Heart left ventricle (tissue), 16 donors: ENCODE results near the gene LRRC15. TPM values are rescaled to one million over a fixed set of nuclear protein-coding genes. Genes with fewer than 3 reads are reported as not detected.

Experiments
- ATAC-seq, 4 donors: fragments of 200-7000 bp; cut with Tn5 transposase; one replicate each; pipeline ENCODE4 v1.9.1; 2020 to 2022; ENCODE audit warnings: moderate library complexity in 4 of 4, mild to moderate bottlenecking in 3 of 4, moderate number of reproducible peaks in 1 of 4
- DNase-seq, 5 donors: peaks; one replicate each; pipeline ENCODE4 v3.0.0-alpha.2; 2020
- H3K27ac ChIP-seq, 12 donors: fragments of 200-600 bp; sonication (generic) in 4 of 12; one replicate each; pipeline versions ENCODE4 v1.5.0 to v1.8.0; 2016 to 2022; ENCODE audit warnings: mild to moderate bottlenecking in 2 of 12
- H3K27me3 ChIP-seq, 9 donors: fragments of 200-600 bp; sonication (generic) in 2 of 9; one replicate each; pipeline versions ENCODE4 v1.5.1 to v1.8.0; 2016 to 2022; ENCODE audit warnings: mild to moderate bottlenecking in 3 of 9
- H3K36me3 ChIP-seq, 9 donors: fragments of 200-600 bp; sonication (generic) in 2 of 9; one replicate each; pipeline versions ENCODE4 v1.5.0 to v1.8.0; 2018 to 2022; ENCODE audit warnings: mild to moderate bottlenecking in 2 of 9
- H3K4me1 ChIP-seq, 12 donors: fragments of 200-600 bp; sonication (generic) in 4 of 12; one replicate each; pipeline versions ENCODE4 v1.5.0 to v1.8.0; 2016 to 2022; ENCODE audit warnings: mild to moderate bottlenecking in 3 of 12
- H3K4me3 ChIP-seq, 12 donors: fragments of 200-600 bp; sonication (generic) in 4 of 12; one replicate each; pipeline versions ENCODE4 v1.5.0 to v1.8.0; 2017 to 2022; ENCODE audit warnings: mild to moderate bottlenecking in 9 of 12, moderate library complexity in 4 of 12
- H3K9me3 ChIP-seq, 12 donors: fragments of 200-600 bp; sonication (generic) in 4 of 12; one replicate each; pipeline versions ENCODE4 v1.5.0 to v1.8.0; 2016 to 2022; ENCODE audit warnings: mild to moderate bottlenecking in 1 of 12
- CTCF ChIP-seq, 12 donors: fragments of 200-600 bp; sonication (generic) in 4 of 12; IDR thresholded peaks; one replicate each; pipeline versions ENCODE4 v1.5.0 to v1.8.0; 2018 to 2022; ENCODE audit warnings: antibody characterized with exemption in 12 of 12, mild to moderate bottlenecking in 5 of 12
- POLR2A ChIP-seq, 2 donors: fragments of 450-650 bp; IDR thresholded peaks; one replicate each; pipeline ENCODE4 v1.6.1; 2017; ENCODE audit warnings: antibody characterized with exemption in 2 of 2, mild to moderate bottlenecking in 2 of 2, moderate library complexity in 2 of 2
- WGBS, 4 donors: extraction: QIAGEN DNeasy Blood & Tissue Kit in 2 of 4; methylation state at CpG; one replicate each; pipeline versions ENCODE4 v1.1.5 to v1.1.7; 2013 to 2018; 5-methylcytosine and 5-hydroxymethylcytosine counted together
- intact Hi-C, 10 donors: fragments of 100-400 bp; cut with DNase I; formaldehyde crosslinking; loops; one replicate each; pipeline versions ENCODE4 v1.11.1 to v1.14.2; 2022
- polyA plus RNA-seq, 2 donors: library from polyadenylated mRNA; stranded (reverse); fragments of 200-250 nt; gene quantifications; one replicate each; pipeline ENCODE4 v1.2.3, GENCODE V29; 2013
- total RNA-seq, 9 donors: library from RNA; depleted of rRNA in 2 of 9; stranded (reverse); fragments of >200 nt in 2 of 9; fragmentation: NEBNext Ultra II Directional in 3 of 9; extraction: Animal tissue kit (Norgen Biotek cat#: 25700) in 3 of 9; gene quantifications; one replicate each; pipeline versions ENCODE4 v1.1.0 to v1.2.4, GENCODE V29; 2016 to 2023
- donor health status: ischemic (EF 13 %, LVEDD 7.1; RV severe dilation, severe dysfunction).
- donor health status: healthy with polysubstance abuse.
- donor health status: DM: no; HTN: yes; CAD: no.
- donor health status: DM: no; HTN: no; CAD: no.
- donor health status: ischemic (EF 25% LVEDD 6.9; RV normal size, moderate dysfunction).
- donor health status: ischemic (EF 25% LVEDD 5.7; RV mildly dilated, moderate dysfunction).
- donor health status: healthy.
- donor health status: DM: yes; HTN: yes; CAD: no.
- donor health status: ischemic (EF 35%, LVEDD 5.7; RV mildly dilated, moderate dysfunction).
- donor health status: nonischemic (EF 11% LVEDD 7.7; RV severe dilation, severe dysfunction).
- donor health status: DM: yes; HTN: yes; CAD: no.
- donor health status: PGD.
- donor health status: ischemic (EF 29% LVEDD 5.4; RV normal size, mild dysfunction).
- donor health status: nonischemic (EF 23%, LVEDD 6.1; RV moderate dilation, normal function).

Gene LRRC15
- total and polyA plus RNA-seq, 11 donors, result 0.04 to 1.9 (median 0.12) TPM; not detected in 1

GRCh38 chr3:194305356-194306108, 64.0 kb downstream of the LRRC15 start:
- Histone ChIP-seq H3K4me1 (peaks cover 0 to 18% (median 3%) of the 10 kb centered on the region in 12 donors), H3K36me3 (no peaks in the 10 kb centered on the region), H3K27ac (no peak overlapping the region), H3K4me3 (no peak overlapping the region), H3K27me3 (peaks cover 0 to 19% (median 0%) of the 10 kb centered on the region in 9 donors), H3K9me3 (no peaks in the 10 kb centered on the region)
- peak in 1 of 5 donors; percentile 5 for DNase-seq
- ATAC-seq, result no peak
- 92 to 96% (median 94%) methylated on average over 11 of the region's 11 CpGs for WGBS, 4 donors
- TF ChIP-seq CTCF (IDR thresholded peaks at IDR 0.05) (no peak), POLR2A (IDR thresholded peaks at IDR 0.05) (no peak)
- intact Hi-C loops, result loop anchor here in 2 of 10 donors (5.0 to 10.0 kb wide), 2 partner anchors 33 to 301 kb away; no protein-coding TSS in a partner anchor

Other genes starting within 250 kb of the LRRC15 start
- gene HES1, start 233.6 kb downstream of the LRRC15 start, total RNA-seq, result 10 to 100 TPM in 7 of 9 donors, 1 to 10 TPM in 2; 9.2 to 32.3 (median 19.2) TPM
- 10 to 100 TPM in 1 of 2 donors, 1 to 10 TPM in 1; 9.2 to 11.7 TPM for gene HES1, start 233.6 kb downstream of the LRRC15 start, polyA plus RNA-seq
- gene CPN2, start 18.4 kb downstream of the LRRC15 start, total RNA-seq, result 1 to 10 TPM in 3 of 9 donors, under 1 TPM in 6; 0.17 to 6.0 (median 0.77) TPM
- under 1 TPM; 0.14 to 0.72 TPM for gene CPN2, start 18.4 kb downstream of the LRRC15 start, polyA plus RNA-seq
- under 1 TPM in 3 of 9 donors, not detected in 6; 0.07 to 0.12 (median 0.11) TPM for gene GP5, start 29.5 kb upstream of the LRRC15 start, total RNA-seq
- gene GP5, start 29.5 kb upstream of the LRRC15 start, polyA plus RNA-seq, result under 1 TPM in 1 of 2 donors, not detected in 1; 0.04 TPM
- 100 to 1,000 TPM in 5 of 9 donors, 10 to 100 TPM in 4; 37.8 to 237 (median 105) TPM for gene ATP13A3, start 117.3 kb upstream of the LRRC15 start, total RNA-seq
- 100 to 1,000 TPM in 1 of 2 donors, 10 to 100 TPM in 1; 26.6 to 117 TPM for gene ATP13A3, start 117.3 kb upstream of the LRRC15 start, polyA plus RNA-seq